GM12878 (cell line): ENCODE measurements around the gene RALGPS1. TPM values are rescaled to one million over a fixed set of nuclear protein-coding genes. Genes with fewer than 3 reads are reported as not detected.

Experiments used
- ATAC-seq: fragments of 200-7000 bp; cut with Tn5 transposase; 3 replicates; pipeline ENCODE4 v1.9.1; 2020; ENCODE audit warnings: mild to moderate bottlenecking, moderate library complexity
- BruUV-seq: library from RNA; stranded (reverse); fragments of 400-500 nt; replicated peaks from 2 replicates; lab custom pipeline; 2021; lab: Mats Ljungman, UMichigan
- CTCF ChIA-PET: fragments of 300-600 bp; sonication (Branson Sonifier 250); formaldehyde crosslinking; extraction: SDS; loops from one replicate; lab custom pipeline; 2021; ENCODE audit warnings: inconsistent platforms; lab: Yijun Ruan, JAX
- POLR2A ChIA-PET: fragments of 350-600 bp; formaldehyde crosslinking; extraction: SDS; loops from one replicate; lab custom pipeline; 2021; ENCODE audit warnings: inconsistent platforms; lab: Charles Lee
- RAD21 ChIA-PET: fragments of 300-600 bp; sonication (Branson Sonifier 250); formaldehyde crosslinking; loops from one replicate; lab custom pipeline; 2023; ENCODE audit warnings: antibody characterized with exemption; ENCODE audit not compliant: unreplicated experiment; lab: Charles Lee
- SMC1A ChIA-PET: fragments of 300-600 bp; sonication (Branson Sonifier 250); formaldehyde crosslinking; loops from one replicate; lab custom pipeline; 2023; ENCODE audit not compliant: unreplicated experiment, uncharacterized antibody; lab: Charles Lee
- DNase-seq: peaks from one replicate; pipeline ENCODE4 v3.0.0-alpha.2; 2011; ENCODE audit warnings: low read depth, low spot score
- FAIRE-seq: peaks from 3 replicates; lab custom pipeline; 2011; peaks lifted over from hg19 to GRCh38; lab: Jason Lieb, UNC
- H2AFZ ChIP-seq: 2 replicates; pipeline ENCODE4 v1.6.0; 2011; ENCODE audit warnings: low read depth, low read length, control low read depth; ENCODE audit not compliant: control insufficient read depth
- H3K27ac ChIP-seq: 2 replicates; pipeline ENCODE4 v1.5.1; 2011; ENCODE audit warnings: control low read depth; ENCODE audit not compliant: control insufficient read depth, insufficient read depth
- H3K27me3 ChIP-seq, 2 experiments: replicated peaks in 1 of 2; 2 replicates each; pipeline versions ENCODE4 v1.6.0 to v1.6.1; 2011; ENCODE audit warnings: low read length in 1 of 2; ENCODE audit not compliant: control insufficient read depth in 2 of 2, insufficient read depth in 2 of 2
- H3K36me3 ChIP-seq, 2 experiments: 2 replicates each; pipeline ENCODE4 v1.5.1; 2011; ENCODE audit warnings: low read length in 1 of 2; ENCODE audit not compliant: control insufficient read depth in 2 of 2, insufficient read depth in 2 of 2
- H3K4me1 ChIP-seq: 2 replicates; pipeline ENCODE4 v1.6.1; 2011; ENCODE audit warnings: mild to moderate bottlenecking, low read length, moderate library complexity, mixed read lengths; ENCODE audit not compliant: control insufficient read depth, insufficient read depth
- H3K4me2 ChIP-seq: 2 replicates; pipeline ENCODE4 v1.6.0; 2011; ENCODE audit warnings: control low read depth; ENCODE audit not compliant: control insufficient read depth, insufficient read depth
- H3K4me3 ChIP-seq: fragments of 200-600 bp; sonication (generic); 2 replicates; pipeline ENCODE4 v1.5.1; 2016
- H3K79me2 ChIP-seq: 2 replicates; pipeline ENCODE4 v1.6.0; 2011; ENCODE audit warnings: low read length; ENCODE audit not compliant: control insufficient read depth, insufficient read depth
- H3K9ac ChIP-seq: 2 replicates; pipeline ENCODE4 v1.8.0; 2011; ENCODE audit warnings: low read length, control low read depth, mixed read lengths; ENCODE audit not compliant: control insufficient read depth, insufficient read depth
- H3K9me3 ChIP-seq: replicated peaks from 3 replicates; pipeline ENCODE4 v1.5.1; 2011; ENCODE audit warnings: mild to moderate bottlenecking, low read length; ENCODE audit not compliant: control insufficient read depth, insufficient read depth
- H4K20me1 ChIP-seq: 2 replicates; pipeline ENCODE4 v1.6.0; 2011; ENCODE audit not compliant: control insufficient read depth, insufficient read depth
- BMI1 ChIP-seq: fragments of 450-650 bp; IDR thresholded peaks from 2 replicates; pipeline ENCODE4 v1.6.1; 2016; ENCODE audit warnings: mild to moderate bottlenecking, moderate library complexity, borderline replicate concordance
- ETV6 ChIP-seq, 2 experiments: fragments of 450-650 bp in 1 of 2; IDR thresholded peaks in 1 of 2; conservative IDR thresholded peaks in 1 of 2; 2 replicates each; pipeline ENCODE4 v1.6.1; 2014; ENCODE audit warnings: antibody characterized with exemption in 1 of 2, borderline replicate concordance in 1 of 2, low read depth in 1 of 2, mild to moderate bottlenecking in 1 of 2, moderate library complexity in 1 of 2
- IKZF1 ChIP-seq: fragments of 450-650 bp; conservative IDR thresholded peaks from 2 replicates; pipeline ENCODE4 v1.6.1; 2017; ENCODE audit warnings: antibody characterized with exemption, mild to moderate bottlenecking
- KLF5 ChIP-seq: fragments of 450-650 bp; IDR thresholded peaks from 2 replicates; pipeline ENCODE4 v1.6.1; 2014; ENCODE audit warnings: mild to moderate bottlenecking; ENCODE audit not compliant: partially characterized antibody
- MYB ChIP-seq: fragments of 150-350 bp; IDR thresholded peaks from 2 replicates; pipeline ENCODE4 v1.6.1; 2014; ENCODE audit warnings: mild to moderate bottlenecking, low read depth, low read length, borderline replicate concordance
- MYC ChIP-seq: IDR thresholded peaks from 2 replicates; pipeline ENCODE4 v1.6.1; 2011; ENCODE audit warnings: mild to moderate bottlenecking, low read length, moderate library complexity, inconsistent platforms; ENCODE audit not compliant: insufficient read depth, insufficient replicate concordance, insufficient read length, severe bottlenecking
- NR2C2 ChIP-seq: IDR thresholded peaks from 2 replicates; pipeline ENCODE4 v1.6.1; 2011; ENCODE audit warnings: borderline replicate concordance, low read depth; ENCODE audit not compliant: control insufficient read depth, insufficient read length
- TARDBP ChIP-seq: IDR thresholded peaks from 2 replicates; pipeline ENCODE4 v1.6.1; 2016; ENCODE audit warnings: borderline replicate concordance
- WRNIP1 ChIP-seq: IDR thresholded peaks from 2 replicates; pipeline ENCODE4 v1.6.1; 2011; ENCODE audit warnings: low read depth, low read length, improper control_type of control experiment, borderline replicate concordance
- ZSCAN29 ChIP-seq: fragments of 450-650 bp; IDR thresholded peaks from 2 replicates; pipeline ENCODE4 v1.6.1; 2017; ENCODE audit warnings: mild to moderate bottlenecking, moderate library complexity
- WGBS: methylation state at CpG from one replicate; pipeline ENCODE4 v1.1.6; 2016; ENCODE audit warnings: low lambda C conversion rate; ENCODE audit not compliant: insufficient replicate concordance, insufficient coverage; ENCODE audit errors: missing lambda C conversion rate; 5-methylcytosine and 5-hydroxymethylcytosine counted together
- in situ Hi-C: fragments of 300-500 bp; cut with MboI; formaldehyde crosslinking; loops from 9 replicates; pipeline ENCODE4 v1.14.3; 2018; ENCODE audit warnings: mixed read lengths
- intact Hi-C: fragments of 100-400 bp; cut with micrococcal nuclease; formaldehyde crosslinking; loops from one replicate; pipeline ENCODE4 v1.14.2; 2022; ENCODE audit not compliant: unreplicated experiment
- polyA plus RNA-seq, 11 experiments: library from polyadenylated mRNA; depleted of rRNA in 4 of 11; unstranded in 6 of 11; stranded (reverse) in 5 of 11; fragments of >200 nt; fragmentation: Nextera tagmentation in 4 of 11; fragmentation: Illumina TruSeq in 1 of 11; extraction: Ambion mirVana in 4 of 11; extraction: Trizol in 1 of 11; gene quantifications; 1 replicate in 1 of 11; 2 replicates in 10 of 11; pipeline versions ENCODE4 v1.2.1 to v1.2.3, GENCODE V29; 2011 to 2016; ENCODE audit warnings: inconsistent platforms in 2 of 11, missing spikeins in 2 of 11, low read depth in 1 of 11
- total RNA-seq, 4 experiments: library from RNA; depleted of rRNA in 3 of 4; stranded (reverse); fragments of >200 nt in 3 of 4; fragmentation: Illumina TruSeq in 1 of 4; extraction: Trizol in 1 of 4; gene quantifications; 2 replicates each; pipeline versions ENCODE4 v1.2.1 to v1.2.3, GENCODE V29; 2013 to 2021
- TF ChIP-seq, protein P1 (sequence below): fragments of 450-650 bp; IDR thresholded peaks from 2 replicates; pipeline ENCODE4 v1.6.1; 2018; ENCODE audit warnings: borderline replicate concordance, mild to moderate bottlenecking; ENCODE audit not compliant: partially characterized antibody
- TF ChIP-seq, protein P2 (sequence below): fragments of 450-650 bp; IDR thresholded peaks from 2 replicates; pipeline ENCODE4 v1.6.1; 2014; ENCODE audit warnings: mild to moderate bottlenecking

Gene RALGPS1
- total and polyA plus RNA-seq, 10 of the 15 experiments (the other 5 are each of a cell fraction or from before 2014, with no cell fraction given) = 0.13 to 5.6 (median 2.7) TPM

- H3K9ac ChIP-seq = no peak overlapping the region
- H3K4me3 ChIP-seq = no peak overlapping the region
- no TSS peak for BruUV-seq
- in situ Hi-C loops = no loop called here
- TF ChIP-seq MYC = no peak
- TF ChIP-seq TARDBP = no peak
- no peak for TF ChIP-seq ETV6 (conservative IDR thresholded peaks at IDR 0.05 in 1 of 2, IDR thresholded peaks at IDR 0.05 in 1 of 2; ENCODE audit: borderline replicate concordance in 1 of 2, low read depth in 1 of 2)
- TF ChIP-seq KLF5 = no peak
- no peak for TF ChIP-seq MYB
- no peak for TF ChIP-seq NR2C2
- TF ChIP-seq, protein P1, sequence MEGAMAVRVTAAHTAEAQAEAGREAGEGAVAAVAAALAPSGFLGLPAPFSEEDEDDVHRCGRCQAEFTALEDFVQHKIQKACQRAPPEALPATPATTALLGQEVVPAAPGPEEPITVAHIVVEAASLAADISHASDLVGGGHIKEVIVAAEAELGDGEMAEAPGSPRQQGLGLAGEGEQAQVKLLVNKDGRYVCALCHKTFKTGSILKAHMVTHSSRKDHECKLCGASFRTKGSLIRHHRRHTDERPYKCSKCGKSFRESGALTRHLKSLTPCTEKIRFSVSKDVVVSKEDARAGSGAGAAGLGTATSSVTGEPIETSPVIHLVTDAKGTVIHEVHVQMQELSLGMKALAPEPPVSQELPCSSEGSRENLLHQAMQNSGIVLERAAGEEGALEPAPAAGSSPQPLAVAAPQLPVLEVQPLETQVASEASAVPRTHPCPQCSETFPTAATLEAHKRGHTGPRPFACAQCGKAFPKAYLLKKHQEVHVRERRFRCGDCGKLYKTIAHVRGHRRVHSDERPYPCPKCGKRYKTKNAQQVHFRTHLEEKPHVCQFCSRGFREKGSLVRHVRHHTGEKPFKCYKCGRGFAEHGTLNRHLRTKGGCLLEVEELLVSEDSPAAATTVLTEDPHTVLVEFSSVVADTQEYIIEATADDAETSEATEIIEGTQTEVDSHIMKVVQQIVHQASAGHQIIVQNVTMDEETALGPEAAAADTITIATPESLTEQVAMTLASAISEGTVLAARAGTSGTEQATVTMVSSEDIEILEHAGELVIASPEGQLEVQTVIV = no peak
- TF ChIP-seq, protein P2, sequence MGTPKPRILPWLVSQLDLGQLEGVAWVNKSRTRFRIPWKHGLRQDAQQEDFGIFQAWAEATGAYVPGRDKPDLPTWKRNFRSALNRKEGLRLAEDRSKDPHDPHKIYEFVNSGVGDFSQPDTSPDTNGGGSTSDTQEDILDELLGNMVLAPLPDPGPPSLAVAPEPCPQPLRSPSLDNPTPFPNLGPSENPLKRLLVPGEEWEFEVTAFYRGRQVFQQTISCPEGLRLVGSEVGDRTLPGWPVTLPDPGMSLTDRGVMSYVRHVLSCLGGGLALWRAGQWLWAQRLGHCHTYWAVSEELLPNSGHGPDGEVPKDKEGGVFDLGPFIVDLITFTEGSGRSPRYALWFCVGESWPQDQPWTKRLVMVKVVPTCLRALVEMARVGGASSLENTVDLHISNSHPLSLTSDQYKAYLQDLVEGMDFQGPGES = no peak
- TF ChIP-seq BMI1 = no peak
- TF ChIP-seq IKZF1 = no peak
- no peak for TF ChIP-seq WRNIP1
- TF ChIP-seq ZSCAN29 = no peak
- no peaks in the 10 kb centered on the region for H3K4me1 ChIP-seq
- H3K79me2 ChIP-seq = no peaks in the 10 kb centered on the region
- ChIA-PET SMC1A (interaction anchor here (1.6 kb wide), 1 partner anchor 11 kb away, joined by 9 read pairs; no protein-coding TSS in a partner anchor), CTCF (no interaction called here), RAD21 (no interaction called here), POLR2A (no interaction called here)
- no peak overlapping the region for H3K27ac ChIP-seq
- 59% methylated on average over 6 of the region's 6 CpGs for WGBS
- no peak overlapping the region for H3K4me2 ChIP-seq
- no peak for DNase-seq
- no peaks in the 10 kb centered on the region for H4K20me1 ChIP-seq
- no peaks in the 10 kb centered on the region for H3K27me3 ChIP-seq
- H3K9me3 ChIP-seq = no peaks in the 10 kb centered on the region
- no peak for ATAC-seq
- H2AFZ ChIP-seq = no peak overlapping the region
- FAIRE-seq = no peak
- no peaks in the 10 kb centered on the region for H3K36me3 ChIP-seq
- intact Hi-C loops = no loop called here
Observed at GRCh38 chr9:127140181-127140580, 225.6 kb downstream of the RALGPS1 start.
